EH (cell line): ENCODE data around the gene OXSR1.
A peak's percentile ranks its signal among the peaks of the same experiment; 100 is the strongest.
"Not testable (repeated sequence)": the region's sequence is repeated elsewhere in the genome, so short reads cannot be mapped to it uniquely, and the experiment has no call there.

Experiments
- DNase-seq: peaks from one replicate; pipeline ENCODE4 v3.0.0-alpha.2; 2015; ENCODE audit warnings: low read depth

The OXSR1 gene

GRCh38 chr3:38271553-38271952 is 106.2 kb downstream of the OXSR1 start:
- no peak for DNase-seq

GRCh38 chr3:38274864-38275649 is 109.7 kb downstream of the OXSR1 start:
- DNase-seq = no peak

- DNase-seq = no peak
Measured at GRCh38 chr3:38275658-38276057, 110.3 kb downstream of the OXSR1 start.

GRCh38 chr3:38276081-38276916 is 111.0 kb downstream of the OXSR1 start:
- DNase-seq = no peak

- no peak for DNase-seq
Measured at GRCh38 chr3:38276917-38277630, 111.7 kb downstream of the OXSR1 start.

- no peak for DNase-seq
Measured at GRCh38 chr3:38278841-38279240, 113.5 kb downstream of the OXSR1 start.

GRCh38 chr3:38281895-38282686 is 116.8 kb downstream of the OXSR1 start, which contains the start of gene SLC22A14:
Gene SLC22A14, plus strand, starts transcription at chr3:38282294. Its CDS starts 23,733 bp downstream, at chr3:38306027.
- DNase-seq = no peak

- peak; percentile 77 for DNase-seq
Measured at GRCh38 chr3:38283810-38284755, 118.7 kb downstream of the OXSR1 start.

GRCh38 chr3:38284756-38285150 is 119.4 kb downstream of the OXSR1 start:
- DNase-seq = no peak

GRCh38 chr3:38289286-38290217 is 124.2 kb downstream of the OXSR1 start:
- not testable (repeated sequence) for DNase-seq

- not testable (repeated sequence) for DNase-seq
Measured at GRCh38 chr3:38297053-38297452, 131.7 kb downstream of the OXSR1 start.

- DNase-seq = no peak
Measured at GRCh38 chr3:38297537-38297936, 132.2 kb downstream of the OXSR1 start.

- peak; percentile 25 for DNase-seq
Measured at GRCh38 chr3:38297947-38298711, 132.8 kb downstream of the OXSR1 start.
